CD4-positive, alpha-beta T cell (primary cell): ENCODE measurements around the gene CSNK1A1. TPM values are rescaled to one million over a fixed set of nuclear protein-coding genes. Genes with fewer than 3 reads are reported as not detected.

Experiments used
- ATAC-seq: fragments of 200-7000 bp; cut with Tn5 transposase; one replicate; pipeline ENCODE4 v1.10.0; 2022; ENCODE audit warnings: mild to moderate bottlenecking; ENCODE audit not compliant: poor library complexity
- CTCF ChIA-PET: fragments of 350-600 bp; sonication (Branson Sonifier 250); formaldehyde crosslinking; loops from one replicate; lab custom pipeline; 2021; ENCODE audit warnings: antibody characterized with exemption, inconsistent platforms; lab: Charles Lee
- POLR2A ChIA-PET: fragments of 350-600 bp; sonication (Branson Sonifier 250); formaldehyde crosslinking; loops from one replicate; lab custom pipeline; 2021; ENCODE audit warnings: antibody characterized with exemption, inconsistent platforms; lab: Charles Lee
- DNase-seq, 14 experiments: peaks; one replicate each; pipeline ENCODE4 v3.0.0-alpha.2; 2013 to 2020; ENCODE audit warnings: mixed read lengths in 2 of 14
- H3K27ac ChIP-seq, 2 donors: one replicate each; pipeline versions ENCODE4 v1.5.1 to v1.7.0; 2013; ENCODE audit warnings: low read length in 2 of 2, low read depth in 1 of 2, mild to moderate bottlenecking in 1 of 2
- H3K27me3 ChIP-seq, 2 experiments: 1 replicate in 1 of 2; 2 replicates in 1 of 2; pipeline versions ENCODE4 v1.6.1 to v1.7.0; 2013; ENCODE audit warnings: low read length in 2 of 2, control low read depth in 1 of 2, mild to moderate bottlenecking in 1 of 2, moderate library complexity in 1 of 2; ENCODE audit not compliant: insufficient read depth in 2 of 2, control insufficient read depth in 1 of 2
- H3K36me3 ChIP-seq: one replicate; pipeline ENCODE4 v1.6.1; 2013; ENCODE audit warnings: low read length, control low read depth; ENCODE audit not compliant: insufficient read depth
- H3K4me1 ChIP-seq: one replicate; pipeline ENCODE4 v1.6.1; 2013; ENCODE audit warnings: low read length, control low read depth; ENCODE audit not compliant: insufficient read depth
- H3K4me3 ChIP-seq: one replicate; pipeline ENCODE4 v1.5.1; 2013; ENCODE audit warnings: mild to moderate bottlenecking, low read length, moderate library complexity
- H3K9me3 ChIP-seq, 2 experiments: 1 replicate in 1 of 2; 2 replicates in 1 of 2; pipeline versions ENCODE4 v1.6.1 to v1.7.0; 2013; ENCODE audit warnings: low read length in 2 of 2, mild to moderate bottlenecking in 2 of 2, control low read depth in 1 of 2, moderate library complexity in 1 of 2; ENCODE audit not compliant: control insufficient read depth in 1 of 2, insufficient read depth in 1 of 2
- H3K27ac Mint-ChIP-seq: one replicate; pipeline ENCODE4 v1.8.0; 2020; ENCODE audit warnings: mixed read lengths
- H3K27me3 Mint-ChIP-seq: one replicate; pipeline ENCODE4 v1.8.0; 2021; ENCODE audit warnings: mixed read lengths
- H3K36me3 Mint-ChIP-seq: one replicate; pipeline ENCODE4 v1.8.0; 2021; ENCODE audit warnings: low read depth, mixed read lengths
- H3K4me1 Mint-ChIP-seq: one replicate; pipeline ENCODE4 v1.8.0; 2021; ENCODE audit warnings: low read depth, mixed read lengths
- H3K4me3 Mint-ChIP-seq: one replicate; pipeline ENCODE4 v1.8.0; 2020; ENCODE audit warnings: mild to moderate bottlenecking, mixed read lengths
- H3K9me3 Mint-ChIP-seq: one replicate; pipeline ENCODE4 v1.8.0; 2020; ENCODE audit warnings: mixed read lengths
- CTCF ChIP-seq: fragments of 200-600 bp; IDR thresholded peaks from one replicate; pipeline ENCODE4 v1.8.0; 2022; ENCODE audit warnings: antibody characterized with exemption, mild to moderate bottlenecking
- intact Hi-C, 2 experiments: fragments of 100-400 bp; cut with DNase I in 1 of 2; cut with micrococcal nuclease in 1 of 2; formaldehyde crosslinking; loops; one replicate each; pipeline versions ENCODE4 v1.15.1 to v1.9.0; 2023 to 2025; cut with DNase I, micrococcal nuclease
- total RNA-seq, 174 experiments: library from RNA in 2 of 174; stranded (reverse) in 2 of 174; gene quantifications; one replicate each; pipeline ENCODE4 v1.2.3 and lab custom pipeline; 2021 to 2026

The CSNK1A1 gene
- total RNA-seq, 2 experiments from 2014 or later = 201 to 217 TPM

GRCh38 chr5:149584121-149584520 lies 32.9 kb upstream of the CSNK1A1 start:
- ChIA-PET CTCF (no interaction called here), POLR2A (no interaction called here)
- Histone ChIP-seq H3K27ac (no peak overlapping the region), H3K4me1 (peaks cover 12% of the 10 kb centered on the region), H3K36me3 (no peaks in the 10 kb centered on the region), H3K4me3 (no peak overlapping the region), H3K9me3 (no peaks in the 10 kb centered on the region), H3K27me3 (peaks cover 2 to 4% of the 10 kb centered on the region in 2 experiments)
- Mint-ChIP-seq H3K27ac (no peak overlapping the region), H3K4me1 (peaks cover 18% of the 10 kb centered on the region), H3K9me3 (no peaks in the 10 kb centered on the region), H3K36me3 (no peaks in the 10 kb centered on the region), H3K4me3 (no peak overlapping the region), H3K27me3 (peaks cover 4% of the 10 kb centered on the region)
- TF ChIP-seq CTCF = no peak
- intact Hi-C loops = no loop called here
- ATAC-seq (no peak), DNase-seq (no peak)

- Mint-ChIP-seq H3K27me3 (peaks cover 4% of the 10 kb centered on the region), H3K27ac (no peak overlapping the region), H3K9me3 (no peaks in the 10 kb centered on the region), H3K4me3 (no peak overlapping the region), H3K36me3 (no peaks in the 10 kb centered on the region), H3K4me1 (peaks cover 18% of the 10 kb centered on the region)
- no peak overlapping the region for H3K4me3 ChIP-seq
- no peak overlapping the region for H3K27ac ChIP-seq
- TF ChIP-seq CTCF = no peak
- peaks cover 2 to 4% of the 10 kb centered on the region in 2 experiments for H3K27me3 ChIP-seq
- POLR2A ChIA-PET = no interaction called here
- intact Hi-C loops = no loop called here
- H3K36me3 ChIP-seq = no peaks in the 10 kb centered on the region
- H3K9me3 ChIP-seq = no peaks in the 10 kb centered on the region
- peaks cover 12% of the 10 kb centered on the region for H3K4me1 ChIP-seq
- DNase-seq (no peak), ATAC-seq (no peak)
- CTCF ChIA-PET = interaction anchor here (1.4 kb wide), 1 partner anchor 12 kb away, joined by 4 read pairs; no protein-coding TSS in a partner anchor
These were observed 32.2 kb upstream of the CSNK1A1 start for GRCh38 chr5:149583394-149583793.

GRCh38 chr5:149581931-149582768 lies 30.9 kb upstream of the CSNK1A1 start:
- ATAC-seq (no peak), DNase-seq (no peak)
- Mint-ChIP-seq H3K27me3 (peaks cover 4% of the 10 kb centered on the region), H3K4me1 (peaks cover 18% of the 10 kb centered on the region), H3K9me3 (no peaks in the 10 kb centered on the region), H3K4me3 (peak overlapping the region; percentile 77), H3K27ac (no peak overlapping the region), H3K36me3 (no peaks in the 10 kb centered on the region)
- Histone ChIP-seq H3K36me3 (no peaks in the 10 kb centered on the region), H3K9me3 (no peaks in the 10 kb centered on the region), H3K4me3 (peak overlapping the region; percentile 68), H3K27ac (no peak overlapping the region), H3K27me3 (peaks cover 2 to 4% of the 10 kb centered on the region in 2 experiments), H3K4me1 (peaks cover 12% of the 10 kb centered on the region)
- CTCF ChIA-PET = interaction anchor here (1.4 kb wide), 1 partner anchor 11 kb away, joined by 4 read pairs; no protein-coding TSS in a partner anchor
- POLR2A ChIA-PET = interaction anchor here (0.6 to 1.4 kb wide), 2 partner anchors 31 to 154 kb away, joined by 3 read pairs; partner anchors contain the start of gene CSNK1A1
- intact Hi-C loops = no loop called here
- TF ChIP-seq CTCF = no peak
